ES-I3 (cell line): ENCODE results near the gene SMAD9.

Experiments used
- H3K36me3 ChIP-seq: 2 replicates; pipeline ENCODE4 v1.6.1; 2013; ENCODE audit warnings: mild to moderate bottlenecking, low read length, control low read depth, moderate library complexity; ENCODE audit not compliant: insufficient read depth
- H3K4me1 ChIP-seq: 2 replicates; pipeline ENCODE4 v1.6.1; 2013; ENCODE audit warnings: mild to moderate bottlenecking, control low read depth, low read length; ENCODE audit not compliant: insufficient read depth
- H3K9ac ChIP-seq: 2 replicates; pipeline ENCODE4 v1.6.1; 2013; ENCODE audit warnings: low read depth, mild to moderate bottlenecking, low read length, moderate library complexity
- H3K9me3 ChIP-seq: 2 replicates; pipeline ENCODE4 v1.6.1; 2013; ENCODE audit warnings: mild to moderate bottlenecking, low read length, moderate library complexity; ENCODE audit not compliant: control insufficient read depth, insufficient read depth

Gene SMAD9

GRCh38 chr13:36919833-36920615 is at the start of gene SMAD9:
Gene SMAD9 (minus strand): TSS chr13:36920238. CDS start chr13:36879689, 40,549 bp downstream.
- peaks cover 6% of the 10 kb centered on the region; the same call in 1 of the 2 replicates for H3K4me1 ChIP-seq
- H3K36me3 ChIP-seq, result no peaks in the 10 kb centered on the region
- peak within 1 kb of the TSS; percentile 65; the same call in 1 of the 2 replicates for H3K9ac ChIP-seq
- no peaks in the 10 kb centered on the region for H3K9me3 ChIP-seq

DNA sequence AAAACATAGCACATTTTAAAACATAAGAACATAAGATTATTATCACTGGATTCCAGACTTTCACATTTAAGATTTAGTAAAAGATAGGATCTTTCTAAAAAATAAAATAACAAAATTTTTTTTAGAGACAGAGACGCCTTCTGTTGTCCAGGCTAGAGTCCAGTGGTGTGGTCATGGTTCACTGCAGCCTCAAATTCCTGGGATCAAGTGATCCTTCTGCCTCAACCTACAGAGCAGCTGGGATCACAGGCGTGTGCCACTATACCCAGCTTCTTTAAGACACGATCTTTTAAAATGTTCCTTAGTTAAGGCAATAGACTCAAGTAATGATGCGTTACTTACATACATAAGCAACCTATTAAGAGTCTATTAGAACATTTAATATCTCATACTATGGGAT is 46.4 kb upstream of the SMAD9 start:
- Histone ChIP-seq H3K9me3 (no peaks in the 10 kb centered on the region), H3K9ac (no peak overlapping the region), H3K36me3 (peaks cover 14% of the 10 kb centered on the region), H3K4me1 (no peaks in the 10 kb centered on the region; the same call in 1 of the 2 replicates)

DNA sequence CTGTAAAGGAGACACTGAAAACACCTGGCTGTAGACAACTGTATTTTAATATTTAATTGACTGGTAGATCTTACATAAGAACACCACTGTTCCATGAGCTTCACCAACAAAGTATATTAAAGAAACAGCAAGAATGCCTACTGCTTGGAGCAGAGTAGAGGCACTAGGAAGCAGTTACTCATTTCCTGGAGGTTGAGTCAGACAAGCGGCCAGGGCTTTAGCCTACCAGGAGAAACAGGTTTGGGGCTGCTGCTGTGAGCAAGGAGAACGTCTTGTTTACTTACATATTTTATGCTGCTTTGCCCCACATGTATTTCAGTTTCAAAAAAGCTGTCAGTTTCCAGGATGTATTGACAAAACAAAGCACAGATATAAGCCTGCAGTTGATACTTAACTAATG is 45.7 kb upstream of the SMAD9 start:
- Histone ChIP-seq H3K36me3 (peaks cover 14% of the 10 kb centered on the region), H3K9ac (no peak overlapping the region), H3K4me1 (no peaks in the 10 kb centered on the region; the same call in 1 of the 2 replicates), H3K9me3 (no peaks in the 10 kb centered on the region)

DNA sequence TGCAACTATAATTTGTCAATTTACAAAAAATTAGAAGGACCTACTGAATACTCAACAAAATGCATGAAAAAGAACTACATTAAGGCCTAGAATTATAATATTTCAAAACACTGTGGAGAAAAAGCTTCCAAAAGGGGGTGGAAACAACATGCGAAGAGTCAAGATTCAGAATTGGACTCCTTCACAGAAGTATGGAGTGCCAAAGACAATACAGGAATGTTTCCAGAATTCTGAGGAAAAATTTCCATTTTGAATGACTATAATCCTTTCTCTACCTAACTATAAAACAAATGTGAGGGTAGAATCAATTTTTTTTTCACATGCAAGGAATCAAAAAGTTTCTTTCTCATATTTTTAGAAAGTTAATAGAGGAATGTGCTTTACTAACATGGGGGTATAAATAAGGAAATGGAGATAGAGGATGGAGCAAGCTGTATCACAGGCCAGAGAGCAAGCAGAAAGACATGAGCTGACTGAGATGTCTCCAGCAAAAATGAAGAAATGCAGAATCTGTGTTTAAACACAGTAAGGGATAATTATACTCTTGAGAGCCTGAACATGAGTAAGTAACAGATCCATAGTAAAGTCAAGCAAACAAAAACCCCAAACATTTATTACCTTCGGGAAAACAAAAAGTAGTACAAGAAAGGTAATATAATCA is 39.5 kb upstream of the SMAD9 start:
- H3K4me1 ChIP-seq, result no peaks in the 10 kb centered on the region

GRCh38 chr13:36954542-36954941 is 34.5 kb upstream of the SMAD9 start:
- no peaks in the 10 kb centered on the region for H3K9me3 ChIP-seq
- no peak overlapping the region for H3K9ac ChIP-seq
- no peaks in the 10 kb centered on the region for H3K4me1 ChIP-seq
- no peaks in the 10 kb centered on the region for H3K36me3 ChIP-seq

More for the DNA sequence above, 39.5 kb upstream of the SMAD9 start:
- Histone ChIP-seq H3K9ac (no peak overlapping the region), H3K36me3 (peaks cover 5% of the 10 kb centered on the region), H3K9me3 (no peaks in the 10 kb centered on the region)

DNA sequence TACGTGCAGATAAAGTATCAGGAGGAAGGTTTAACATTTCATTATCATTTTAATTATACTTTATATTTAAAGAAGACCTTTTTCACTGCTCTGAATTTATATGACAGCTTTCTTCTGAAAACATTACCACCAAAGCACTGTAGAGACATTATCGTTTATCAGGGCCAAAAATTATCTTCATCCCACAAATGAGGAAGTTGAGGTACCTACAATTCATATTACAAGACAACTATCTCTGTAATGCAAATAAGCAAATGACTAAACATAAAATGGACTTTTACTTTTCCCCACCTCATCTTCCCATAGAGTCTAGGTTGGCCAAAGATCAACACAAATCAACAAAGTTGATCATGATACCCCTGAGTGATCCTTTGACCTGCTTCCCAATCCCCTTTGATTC is 30.9 kb upstream of the SMAD9 start:
- Histone ChIP-seq H3K9me3 (no peaks in the 10 kb centered on the region), H3K36me3 (no peaks in the 10 kb centered on the region), H3K9ac (no peak overlapping the region), H3K4me1 (no peaks in the 10 kb centered on the region)

- no peak overlapping the region for H3K9ac ChIP-seq
- no peaks in the 10 kb centered on the region for H3K9me3 ChIP-seq
Measured at GRCh38 chr13:36950330-36950729, 30.3 kb upstream of the SMAD9 start.

DNA sequence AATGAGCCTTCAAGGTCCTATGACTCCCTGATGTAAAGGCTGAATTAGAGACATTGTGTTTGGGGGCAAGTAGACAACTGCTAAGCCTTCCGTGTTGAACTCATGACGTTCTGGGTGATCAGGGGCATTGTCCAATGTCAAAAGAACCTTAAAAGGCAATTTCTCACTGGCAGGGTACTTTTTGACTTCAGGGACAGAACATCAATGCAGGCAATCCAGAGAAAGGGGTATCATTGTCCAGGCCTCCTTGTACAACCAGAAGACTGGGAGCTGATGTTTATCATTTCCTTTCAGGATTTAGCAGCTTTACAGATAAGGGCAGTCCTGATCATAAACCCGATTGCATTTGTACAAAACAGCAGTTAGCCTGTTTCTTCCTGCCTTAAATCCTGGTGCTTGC is 25.0 kb upstream of the SMAD9 start:
- H3K36me3 ChIP-seq, result no peaks in the 10 kb centered on the region
- no peak overlapping the region for H3K9ac ChIP-seq
- no peaks in the 10 kb centered on the region for H3K4me1 ChIP-seq
- H3K9me3 ChIP-seq, result no peaks in the 10 kb centered on the region; the same call in 1 of the 2 replicates

More at GRCh38 chr13:36950330-36950729, 30.3 kb upstream of the SMAD9 start:
- no peaks in the 10 kb centered on the region for H3K4me1 ChIP-seq
- H3K36me3 ChIP-seq, result no peaks in the 10 kb centered on the region

GRCh38 chr13:36925603-36926002 is 5.6 kb upstream of the SMAD9 start:
- Histone ChIP-seq H3K36me3 (no peaks in the 10 kb centered on the region), H3K4me1 (no peaks in the 10 kb centered on the region), H3K9me3 (no peaks in the 10 kb centered on the region), H3K9ac (no peak overlapping the region)

DNA sequence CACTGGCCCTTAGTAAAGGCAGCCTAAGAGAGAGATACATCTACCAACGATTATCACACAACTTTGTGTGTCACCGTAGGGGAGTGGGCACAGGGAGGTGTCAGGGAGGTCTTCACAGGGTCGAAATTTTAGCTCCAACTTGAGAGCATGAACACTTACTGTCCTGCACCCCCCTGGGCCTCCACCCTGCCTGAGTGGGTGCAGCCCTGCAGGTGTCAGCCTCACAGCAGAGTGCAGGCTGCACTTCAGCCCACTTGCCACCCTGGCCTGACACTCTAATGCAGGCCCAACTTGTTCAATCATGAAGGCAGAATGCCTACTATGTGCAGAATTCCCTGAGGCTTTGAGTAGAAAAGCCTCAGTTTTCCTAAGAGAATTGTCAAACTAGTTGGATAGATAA is 4.0 kb upstream of the SMAD9 start:
- Histone ChIP-seq H3K9ac (no peak overlapping the region), H3K9me3 (no peaks in the 10 kb centered on the region), H3K4me1 (no peaks in the 10 kb centered on the region), H3K36me3 (no peaks in the 10 kb centered on the region)

- Histone ChIP-seq H3K36me3 (no peaks in the 10 kb centered on the region), H3K9ac (no peak overlapping the region), H3K9me3 (no peaks in the 10 kb centered on the region), H3K4me1 (peaks cover 6% of the 10 kb centered on the region; the same call in 1 of the 2 replicates)
Measured at GRCh38 chr13:36921631-36922301, 1.7 kb upstream of the SMAD9 start.

- peak overlapping the region; percentile 42; the same call in 1 of the 2 replicates for H3K9ac ChIP-seq
- no peaks in the 10 kb centered on the region for H3K9me3 ChIP-seq
- peaks cover 6% of the 10 kb centered on the region; the same call in 1 of the 2 replicates for H3K4me1 ChIP-seq
- no peaks in the 10 kb centered on the region for H3K36me3 ChIP-seq
Measured at GRCh38 chr13:36920616-36921185, 663 bp upstream of the SMAD9 start.

- Histone ChIP-seq H3K4me1 (peaks cover 6% of the 10 kb centered on the region; the same call in 1 of the 2 replicates), H3K9ac (peak overlapping the region; percentile 65; the same call in 1 of the 2 replicates), H3K9me3 (no peaks in the 10 kb centered on the region), H3K36me3 (no peaks in the 10 kb centered on the region)
Measured at GRCh38 chr13:36919171-36919832, 736 bp downstream of the SMAD9 start.
